Measurements from ENCODE around the gene KCNMA1.
"Not testable (repeated sequence)": the region's sequence is repeated elsewhere in the genome, so short reads cannot be mapped to it uniquely, and the experiment has no call there.

KCNMA1 gene

GRCh38 chr10:77575271-77576006, 62.2 kb downstream of the KCNMA1 start:
- Histone ChIP-seq H3K27ac (ENCODE audit: insufficient read depth, low read depth, low read length, poor library complexity, severe bottlenecking) (no peak overlapping the region), H3K4me3 (ENCODE audit: insufficient read depth, low read depth, low read length) (no peak overlapping the region), H3K4me1 (ENCODE audit: control insufficient read depth, insufficient read depth, low read length) (no peaks in the 10 kb centered on the region), H3K9me3 (ENCODE audit: control insufficient read depth, low read length) (no peaks in the 10 kb centered on the region), H3K27me3 (ENCODE audit: control insufficient read depth, insufficient read depth, low read length, poor library complexity, severe bottlenecking) (no peaks in the 10 kb centered on the region), H3K36me3 (ENCODE audit: control insufficient read depth, insufficient read depth, low read length) (no peaks in the 10 kb centered on the region)
- WGBS, 2 experiments = 93 to 94% methylated on average over 10 of the region's 10 CpGs

- Histone ChIP-seq H3K27ac (ENCODE audit: insufficient read depth, low read depth, low read length, poor library complexity, severe bottlenecking) (no peak overlapping the region), H3K9me3 (ENCODE audit: control insufficient read depth, low read length) (no peaks in the 10 kb centered on the region), H3K36me3 (ENCODE audit: control insufficient read depth, insufficient read depth, low read length) (no peaks in the 10 kb centered on the region), H3K4me1 (ENCODE audit: control insufficient read depth, insufficient read depth, low read length) (no peaks in the 10 kb centered on the region), H3K4me3 (ENCODE audit: insufficient read depth, low read depth, low read length) (no peak overlapping the region), H3K27me3 (ENCODE audit: control insufficient read depth, insufficient read depth, low read length, poor library complexity, severe bottlenecking) (no peaks in the 10 kb centered on the region)
- WGBS, 2 experiments = 88 to 93% methylated on average over 3 of the region's 3 CpGs
Observed at GRCh38 chr10:77574438-77574837, 63.2 kb downstream of the KCNMA1 start.

GRCh38 chr10:77572520-77572919, 65.1 kb downstream of the KCNMA1 start:
- 91 to 93% methylated on average over 3 of the region's 4 CpGs for WGBS, 2 experiments
- H3K27me3 ChIP-seq (ENCODE audit: control insufficient read depth, insufficient read depth, low read length, poor library complexity, severe bottlenecking); H3K4me1 ChIP-seq (ENCODE audit: control insufficient read depth, insufficient read depth, low read length); H3K36me3 ChIP-seq (ENCODE audit: control insufficient read depth, insufficient read depth, low read length); H3K27ac ChIP-seq (ENCODE audit: insufficient read depth, low read depth, low read length, poor library complexity, severe bottlenecking); H3K9me3 ChIP-seq (ENCODE audit: control insufficient read depth, low read length); H3K4me3 ChIP-seq (ENCODE audit: insufficient read depth, low read depth, low read length): not testable (repeated sequence)

DNA sequence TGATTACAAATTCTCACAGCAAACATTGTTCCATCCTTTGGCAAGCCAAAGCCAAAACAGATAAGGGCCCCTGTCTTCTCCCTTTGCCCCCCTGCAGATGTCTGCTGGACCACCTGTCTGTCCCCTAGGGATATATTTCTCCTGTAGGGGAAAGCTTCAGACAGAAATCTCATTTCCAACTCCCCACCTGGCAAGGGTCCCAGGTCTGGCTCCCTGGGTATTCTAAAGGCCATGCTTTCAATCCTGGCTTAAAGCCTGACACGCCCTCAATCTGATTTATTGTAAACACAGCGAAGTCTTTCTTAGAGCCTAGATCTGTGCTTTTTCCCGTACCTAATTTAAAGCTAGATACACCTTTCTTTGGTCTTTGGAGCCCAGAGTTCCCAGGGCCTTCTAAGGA, 66.1 kb downstream of the KCNMA1 start:
- H3K4me1 ChIP-seq (ENCODE audit: control insufficient read depth, insufficient read depth, low read length) = peaks cover 2% of the 10 kb centered on the region
- H3K4me3 ChIP-seq (ENCODE audit: insufficient read depth, low read depth, low read length) = no peak overlapping the region
- H3K27ac ChIP-seq (ENCODE audit: insufficient read depth, low read depth, low read length, poor library complexity, severe bottlenecking) = no peak overlapping the region
- no peaks in the 10 kb centered on the region for H3K9me3 ChIP-seq (ENCODE audit: control insufficient read depth, low read length)
- H3K36me3 ChIP-seq (ENCODE audit: control insufficient read depth, insufficient read depth, low read length) = no peaks in the 10 kb centered on the region
- H3K27me3 ChIP-seq (ENCODE audit: control insufficient read depth, insufficient read depth, low read length, poor library complexity, severe bottlenecking) = no peaks in the 10 kb centered on the region
- WGBS, 2 experiments = 91 to 94% methylated on average over 3 of the region's 3 CpGs

DNA sequence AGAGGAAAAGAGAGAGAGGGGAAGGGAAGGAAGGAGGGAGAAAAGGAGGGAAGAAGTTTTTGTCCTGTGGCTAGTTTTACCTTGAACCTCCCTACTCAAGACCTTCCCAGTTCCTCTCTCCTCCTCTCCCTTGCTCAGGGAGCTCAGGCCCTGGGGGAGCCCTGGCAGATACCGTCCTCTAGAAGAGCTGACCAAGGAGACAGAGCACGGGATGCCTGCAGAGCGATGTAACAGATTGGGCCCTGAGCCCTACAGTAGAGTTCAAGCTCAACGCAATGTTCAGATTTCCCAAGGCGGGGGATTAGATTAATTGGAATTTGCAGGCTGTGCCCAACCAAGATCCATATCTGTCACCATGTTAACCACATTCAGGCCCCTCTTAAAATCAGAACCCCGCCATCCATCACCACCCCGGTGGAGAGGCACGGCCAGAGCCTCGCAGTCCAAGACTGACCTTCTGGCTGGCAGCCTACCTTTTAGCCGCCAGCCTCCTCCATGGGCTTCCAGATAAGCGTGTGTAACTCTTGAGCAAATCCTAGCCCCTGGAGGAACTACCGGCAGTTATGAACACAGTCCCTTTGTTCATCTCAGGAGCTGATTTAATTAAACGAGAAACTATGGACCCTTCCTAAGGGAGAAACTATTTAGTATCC, 70.6 kb downstream of the KCNMA1 start:
- no peak overlapping the region for H3K4me3 ChIP-seq (ENCODE audit: insufficient read depth, low read depth, low read length)
- H3K4me1 ChIP-seq (ENCODE audit: control insufficient read depth, insufficient read depth, low read length) = peaks cover 21% of the 10 kb centered on the region
- no peaks in the 10 kb centered on the region for H3K27me3 ChIP-seq (ENCODE audit: control insufficient read depth, insufficient read depth, low read length, poor library complexity, severe bottlenecking)
- 95% methylated on average over 13 of the region's 13 CpGs for WGBS, 2 experiments
- no peaks in the 10 kb centered on the region for H3K36me3 ChIP-seq (ENCODE audit: control insufficient read depth, insufficient read depth, low read length)
- no peak overlapping the region for H3K27ac ChIP-seq (ENCODE audit: insufficient read depth, low read depth, low read length, poor library complexity, severe bottlenecking)
- no peaks in the 10 kb centered on the region for H3K9me3 ChIP-seq (ENCODE audit: control insufficient read depth, low read length)

- Histone ChIP-seq H3K9me3 (ENCODE audit: control insufficient read depth, low read length) (no peaks in the 10 kb centered on the region), H3K4me3 (ENCODE audit: insufficient read depth, low read depth, low read length) (no peak overlapping the region), H3K36me3 (ENCODE audit: control insufficient read depth, insufficient read depth, low read length) (no peaks in the 10 kb centered on the region), H3K27ac (ENCODE audit: insufficient read depth, low read depth, low read length, poor library complexity, severe bottlenecking) (no peak overlapping the region), H3K4me1 (ENCODE audit: control insufficient read depth, insufficient read depth, low read length) (peaks cover 21% of the 10 kb centered on the region), H3K27me3 (ENCODE audit: control insufficient read depth, insufficient read depth, low read length, poor library complexity, severe bottlenecking) (no peaks in the 10 kb centered on the region)
- 83 to 85% methylated on average over 6 of the region's 6 CpGs for WGBS, 2 experiments
Observed at GRCh38 chr10:77566236-77566635, 71.4 kb downstream of the KCNMA1 start.

- H3K4me3 ChIP-seq (ENCODE audit: insufficient read depth, low read depth, low read length) = no peak overlapping the region
- H3K27me3 ChIP-seq (ENCODE audit: control insufficient read depth, insufficient read depth, low read length, poor library complexity, severe bottlenecking) = no peaks in the 10 kb centered on the region
- no peak overlapping the region for H3K27ac ChIP-seq (ENCODE audit: insufficient read depth, low read depth, low read length, poor library complexity, severe bottlenecking)
- peaks cover 21% of the 10 kb centered on the region for H3K4me1 ChIP-seq (ENCODE audit: control insufficient read depth, insufficient read depth, low read length)
- WGBS, 2 experiments = 30 to 37% methylated on average over 4 of the region's 4 CpGs
- no peaks in the 10 kb centered on the region for H3K9me3 ChIP-seq (ENCODE audit: control insufficient read depth, low read length)
- H3K36me3 ChIP-seq (ENCODE audit: control insufficient read depth, insufficient read depth, low read length) = no peaks in the 10 kb centered on the region
Observed at GRCh38 chr10:77565590-77566023, 72.0 kb downstream of the KCNMA1 start.

- Histone ChIP-seq H3K4me3 (ENCODE audit: insufficient read depth, low read depth, low read length) (no peak overlapping the region), H3K9me3 (ENCODE audit: control insufficient read depth, low read length) (no peaks in the 10 kb centered on the region), H3K27ac (ENCODE audit: insufficient read depth, low read depth, low read length, poor library complexity, severe bottlenecking) (peak overlapping the region; percentile 88), H3K27me3 (ENCODE audit: control insufficient read depth, insufficient read depth, low read length, poor library complexity, severe bottlenecking) (no peaks in the 10 kb centered on the region), H3K36me3 (ENCODE audit: control insufficient read depth, insufficient read depth, low read length) (no peaks in the 10 kb centered on the region), H3K4me1 (ENCODE audit: control insufficient read depth, insufficient read depth, low read length) (peaks cover 21% of the 10 kb centered on the region)
- WGBS, 2 experiments = 23 to 25% methylated on average over 10 of the region's 10 CpGs
Observed at GRCh38 chr10:77564731-77565589, 72.6 kb downstream of the KCNMA1 start.

GRCh38 chr10:77563638-77564270, 73.9 kb downstream of the KCNMA1 start:
- Histone ChIP-seq H3K36me3 (ENCODE audit: control insufficient read depth, insufficient read depth, low read length) (no peaks in the 10 kb centered on the region), H3K4me3 (ENCODE audit: insufficient read depth, low read depth, low read length) (no peak overlapping the region), H3K9me3 (ENCODE audit: control insufficient read depth, low read length) (no peaks in the 10 kb centered on the region), H3K4me1 (ENCODE audit: control insufficient read depth, insufficient read depth, low read length) (peaks cover 21% of the 10 kb centered on the region), H3K27ac (ENCODE audit: insufficient read depth, low read depth, low read length, poor library complexity, severe bottlenecking) (no peak overlapping the region), H3K27me3 (ENCODE audit: control insufficient read depth, insufficient read depth, low read length, poor library complexity, severe bottlenecking) (no peaks in the 10 kb centered on the region)
- WGBS, 2 experiments = 95% methylated on average over 9 of the region's 9 CpGs

DNA sequence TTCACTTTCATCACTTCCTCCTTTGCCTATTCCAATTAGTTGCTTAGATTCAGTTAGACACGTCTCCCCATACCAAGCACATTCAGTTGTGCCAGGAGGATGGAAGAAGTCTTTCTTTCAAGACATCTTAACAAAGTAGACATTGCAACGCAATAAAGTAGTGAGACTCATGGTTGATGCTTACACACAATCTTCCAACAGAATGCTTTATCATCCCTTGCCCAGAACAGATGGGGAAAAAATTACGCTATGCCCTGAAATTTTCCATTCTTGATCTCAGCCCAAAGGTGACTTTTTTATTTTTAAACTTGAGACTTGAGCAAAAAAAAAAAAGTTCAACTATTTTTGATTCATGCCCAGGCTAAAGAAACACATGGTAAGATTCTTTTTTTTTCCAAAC, 74.9 kb downstream of the KCNMA1 start:
- Histone ChIP-seq H3K4me3 (ENCODE audit: insufficient read depth, low read depth, low read length) (no peak overlapping the region), H3K36me3 (ENCODE audit: control insufficient read depth, insufficient read depth, low read length) (no peaks in the 10 kb centered on the region), H3K27ac (ENCODE audit: insufficient read depth, low read depth, low read length, poor library complexity, severe bottlenecking) (no peak overlapping the region), H3K9me3 (ENCODE audit: control insufficient read depth, low read length) (no peaks in the 10 kb centered on the region), H3K4me1 (ENCODE audit: control insufficient read depth, insufficient read depth, low read length) (peaks cover 21% of the 10 kb centered on the region), H3K27me3 (ENCODE audit: control insufficient read depth, insufficient read depth, low read length, poor library complexity, severe bottlenecking) (no peaks in the 10 kb centered on the region)
- 93 to 97% methylated on average over 3 of the region's 3 CpGs for WGBS, 2 experiments

Measured in ectodermal cell (in vitro differentiated cells).